ENCODE measurements around the gene STAB1. TPM values are rescaled to one million over a fixed set of nuclear protein-coding genes. Genes with fewer than 3 reads are reported as not detected.

Gene STAB1
- total RNA-seq, 1 experiment from 2014 or later: 0.33 TPM

- Histone ChIP-seq H3K4me2 (ENCODE audit: low read length) (peak overlapping the region; percentile 98), H3F3A (ENCODE audit: low read length, unreplicated experiment) (no peaks in the 10 kb centered on the region), H3K79me2 (ENCODE audit: low read length) (peaks cover 31% of the 10 kb centered on the region), H3K36me3 (ENCODE audit: low read depth, low read length) (peaks cover 30% of the 10 kb centered on the region), H3K9me2 (replicated peaks; ENCODE audit: low read length) (no peaks in the 10 kb centered on the region), H3K27ac (ENCODE audit: low read length) (no peak overlapping the region), H3K9me3 (ENCODE audit: low read length) (no peaks in the 10 kb centered on the region), H3K4me3 (ENCODE audit: low read length) (peak overlapping the region; percentile 99), H4K20me1 (ENCODE audit: low read length) (no peaks in the 10 kb centered on the region), H3K4me1 (ENCODE audit: insufficient read depth, low read length) (peaks cover 22% of the 10 kb centered on the region), H3K9ac (ENCODE audit: low read length) (peak overlapping the region; percentile 96), H2AFZ (ENCODE audit: low read length) (peak overlapping the region; percentile 96; the same call in 1 of the 2 replicates), H3K27me3 (ENCODE audit: low read length) (no peaks in the 10 kb centered on the region)
- DNase-seq (no peak), ATAC-seq (no peak; the same call in 1 of the 2 replicates)
- CTCF ChIA-PET: no interaction called here
- TF ChIP-seq EZH2 (IDR thresholded peaks at IDR 0.05; ENCODE audit: low read length, unreplicated experiment) (no peak), EZH2phosphoT487 (IDR thresholded peaks at IDR 0.05; ENCODE audit: borderline replicate concordance, low read length) (no peak), CTCF (conservative IDR thresholded peaks at IDR 0.05; ENCODE audit: low read depth, low read length) (no peak)
- TSS peak; percentile 17 for BruUV-seq (replicated peaks)
- intact Hi-C loops (cut with micrococcal nuclease): no loop called here
- POLR2A ChIA-PET (ENCODE audit: unreplicated experiment): interaction anchor here (0.5 kb wide), 1 partner anchor 217 kb away, joined by 30 read pairs; no protein-coding TSS in a partner anchor
Observed at GRCh38 chr3:52456800-52457183, 38.3 kb upstream of the STAB1 start.

- BruUV-seq (replicated peaks): no TSS peak
- CTCF ChIA-PET: no interaction called here
- no peak overlapping the region for H3K27ac ChIP-seq (ENCODE audit: low read length)
Observed at GRCh38 chr3:52458031-52458760, 36.9 kb upstream of the STAB1 start.

More at GRCh38 chr3:52458031-52458760, 36.9 kb upstream of the STAB1 start:
- Histone ChIP-seq H3K9ac (ENCODE audit: low read length) (no peak overlapping the region), H3K4me3 (ENCODE audit: low read length) (no peak overlapping the region), H3K9me2 (replicated peaks; ENCODE audit: low read length) (no peaks in the 10 kb centered on the region), H3K4me2 (ENCODE audit: low read length) (no peak overlapping the region), H4K20me1 (ENCODE audit: low read length) (no peaks in the 10 kb centered on the region), H3K9me3 (ENCODE audit: low read length) (no peaks in the 10 kb centered on the region), H3K4me1 (ENCODE audit: insufficient read depth, low read length) (peaks cover 22% of the 10 kb centered on the region), H3F3A (ENCODE audit: low read length, unreplicated experiment) (no peaks in the 10 kb centered on the region), H3K27me3 (ENCODE audit: low read length) (no peaks in the 10 kb centered on the region), H3K36me3 (ENCODE audit: low read depth, low read length) (peaks cover 39% of the 10 kb centered on the region), H2AFZ (ENCODE audit: low read length) (no peak overlapping the region), H3K79me2 (ENCODE audit: low read length) (peaks cover 31% of the 10 kb centered on the region)
- intact Hi-C loops (cut with micrococcal nuclease): no loop called here
- POLR2A ChIA-PET (ENCODE audit: unreplicated experiment): interaction anchor here (0.7 kb wide), 1 partner anchor 231 kb away, joined by 3 read pairs; no protein-coding TSS in a partner anchor
- no peak for TF ChIP-seq EZH2 (IDR thresholded peaks at IDR 0.05; ENCODE audit: low read length, unreplicated experiment)
- TF ChIP-seq CTCF (conservative IDR thresholded peaks at IDR 0.05; ENCODE audit: low read depth, low read length): no peak
- no peak for TF ChIP-seq EZH2phosphoT487 (IDR thresholded peaks at IDR 0.05; ENCODE audit: borderline replicate concordance, low read length)
- no peak for ATAC-seq
- no peak for DNase-seq

All from PC-3 (cell line).